Midbrain (tissue), 1 donor: ENCODE data around the gene GRAMD4.
"Not testable (repeated sequence)": the region's sequence is repeated elsewhere in the genome, so short reads cannot be mapped to it uniquely, and the experiment has no call there.

Source experiments
- DNase-seq: peaks from one replicate; lab custom pipeline; 2025; lab: John Stamatoyannopoulos, UW

Gene GRAMD4

GRCh38 chr22:46637711-46638600, 17.8 kb downstream of the GRAMD4 start:
- DNase-seq: no peak

DNA sequence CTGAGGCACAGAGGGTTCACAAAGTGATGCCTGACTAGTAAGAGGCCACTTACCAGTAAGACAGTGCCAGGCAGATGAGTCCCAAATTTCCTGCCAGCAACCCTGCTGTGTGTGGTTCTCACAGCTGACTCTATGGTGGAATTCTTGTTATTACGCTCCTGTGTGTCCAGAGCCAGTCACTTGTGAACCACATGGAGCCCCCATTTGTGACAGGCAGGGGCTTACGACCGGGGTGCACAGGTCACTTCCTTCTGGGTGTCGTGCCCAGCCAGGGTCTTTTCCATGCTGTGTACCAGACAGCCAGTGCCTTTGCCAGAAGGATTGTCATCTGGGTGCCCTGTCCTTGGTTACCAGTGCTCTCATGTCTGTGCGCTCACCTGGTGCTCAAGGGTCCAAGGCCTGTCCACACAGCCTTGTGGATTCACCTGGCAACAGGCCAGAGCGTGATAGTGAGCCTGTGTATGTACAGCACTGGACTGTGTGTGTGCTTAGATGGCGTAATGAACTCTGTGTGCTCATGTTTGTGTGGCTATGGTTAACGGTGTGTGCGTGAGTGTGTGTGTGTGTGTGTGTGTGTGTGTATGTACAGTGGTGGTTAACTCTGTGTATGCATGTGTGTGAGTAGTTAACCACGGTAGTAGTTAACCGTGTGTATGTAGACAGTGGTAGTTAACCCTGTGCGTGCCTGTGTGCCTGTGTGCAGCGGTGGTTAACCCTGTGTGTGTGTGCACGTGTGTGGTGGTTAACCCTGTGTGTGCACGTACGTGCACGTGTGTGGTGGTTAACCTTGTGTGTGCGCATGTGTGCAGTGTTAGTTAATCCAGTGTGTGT, 18.6 kb downstream of the GRAMD4 start:
- no peak for DNase-seq

- DNase-seq: no peak
These were observed 19.7 kb downstream of the GRAMD4 start for GRCh38 chr22:46639843-46640242.

- no peak for DNase-seq
These were observed 20.3 kb downstream of the GRAMD4 start for GRCh38 chr22:46640293-46641055.

DNA sequence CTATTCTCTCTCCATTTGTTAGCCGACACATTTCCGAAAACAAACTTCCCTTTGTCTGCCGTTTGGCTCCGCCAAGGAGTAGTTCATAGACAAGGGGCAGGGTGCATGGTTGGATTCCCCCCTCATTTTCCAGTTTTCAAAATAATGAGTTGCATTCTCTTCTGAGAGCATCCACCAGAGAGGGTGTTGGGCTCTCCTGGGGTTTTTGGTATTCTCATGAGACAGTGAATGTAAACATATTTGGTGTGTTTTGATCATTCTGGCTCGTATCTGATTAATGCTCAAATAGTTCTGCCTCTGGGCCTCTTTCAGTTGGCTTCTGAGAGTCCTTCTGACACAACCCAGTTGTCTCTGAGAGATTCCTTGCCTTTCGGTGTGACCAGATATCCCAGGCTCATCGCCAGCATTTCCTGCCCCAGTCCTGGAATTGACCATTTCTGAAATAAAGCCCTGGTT, 21.7 kb downstream of the GRAMD4 start:
- DNase-seq: no peak

DNA sequence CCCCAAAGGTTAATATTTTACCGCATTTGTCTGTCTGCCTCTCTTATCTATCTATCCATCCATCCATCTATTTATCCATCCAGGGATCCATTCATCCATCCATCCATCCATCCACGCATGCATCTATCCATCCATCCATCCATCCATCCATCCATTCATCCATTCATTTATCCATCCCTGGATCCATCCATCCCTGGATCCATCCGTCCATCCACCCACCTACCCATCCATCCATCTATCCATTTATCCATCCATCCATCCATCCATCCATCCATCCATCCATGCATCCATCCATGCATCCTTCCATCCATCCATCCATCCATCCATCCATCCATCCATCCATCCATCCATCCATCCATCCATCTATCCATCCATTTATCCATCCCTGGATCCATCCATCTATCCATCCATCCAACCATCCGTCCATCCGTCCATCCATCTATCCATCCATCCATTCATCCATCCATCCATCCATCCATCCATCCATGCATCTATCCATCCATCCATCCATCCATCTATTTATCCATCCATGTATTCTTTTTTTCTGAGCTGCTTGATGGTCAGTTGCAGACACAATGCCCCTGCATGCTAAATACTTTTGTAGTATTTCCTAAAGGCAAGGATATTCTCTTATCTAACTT, 22.8 kb downstream of the GRAMD4 start:
- DNase-seq: not testable (repeated sequence)

- DNase-seq: no peak
These were observed 26.5 kb downstream of the GRAMD4 start for GRCh38 chr22:46646531-46647215.

- DNase-seq: not testable (repeated sequence)
These were observed 28.1 kb downstream of the GRAMD4 start for GRCh38 chr22:46648225-46648820.

- no peak for DNase-seq
These were observed 29.2 kb downstream of the GRAMD4 start for GRCh38 chr22:46649141-46650077.

DNA sequence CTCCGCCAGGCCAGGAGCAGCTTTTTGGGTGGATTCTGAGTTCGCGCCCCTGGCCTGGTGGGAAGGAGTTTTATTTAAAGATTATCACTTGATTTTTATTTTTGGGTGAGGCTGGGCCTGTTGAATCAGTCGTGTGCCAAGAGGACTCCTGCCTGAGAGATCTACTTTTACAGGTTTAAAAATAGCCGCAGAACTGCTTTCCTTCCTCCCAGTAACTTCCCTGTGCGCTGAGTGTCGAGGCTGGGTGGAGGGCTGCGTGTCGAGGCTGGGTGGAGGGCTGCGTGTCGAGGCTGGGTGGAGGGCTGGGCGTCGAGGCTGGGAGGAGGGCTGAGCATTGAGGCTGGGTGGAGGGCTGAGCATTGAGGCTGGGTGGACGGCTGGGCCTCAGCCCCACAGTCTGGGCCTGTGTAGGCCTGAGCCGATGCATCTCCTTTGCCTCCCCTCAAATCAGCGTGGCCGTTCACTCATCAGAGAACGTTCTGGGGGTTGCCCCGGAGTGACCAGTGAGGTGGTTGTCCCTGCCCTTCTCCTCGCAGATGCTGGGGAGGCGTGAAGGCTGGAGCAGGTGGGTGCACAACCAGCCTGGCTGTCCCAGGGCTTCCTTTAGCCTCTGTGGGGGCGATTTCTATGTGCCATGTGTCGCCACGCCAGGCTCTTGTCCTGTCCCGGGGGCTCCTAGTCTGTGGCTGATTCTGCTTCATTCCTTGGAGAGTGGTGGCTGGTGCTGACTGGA, 30.1 kb downstream of the GRAMD4 start:
- no peak for DNase-seq

- no peak for DNase-seq
These were observed 31.1 kb downstream of the GRAMD4 start for GRCh38 chr22:46651316-46651715.

DNA sequence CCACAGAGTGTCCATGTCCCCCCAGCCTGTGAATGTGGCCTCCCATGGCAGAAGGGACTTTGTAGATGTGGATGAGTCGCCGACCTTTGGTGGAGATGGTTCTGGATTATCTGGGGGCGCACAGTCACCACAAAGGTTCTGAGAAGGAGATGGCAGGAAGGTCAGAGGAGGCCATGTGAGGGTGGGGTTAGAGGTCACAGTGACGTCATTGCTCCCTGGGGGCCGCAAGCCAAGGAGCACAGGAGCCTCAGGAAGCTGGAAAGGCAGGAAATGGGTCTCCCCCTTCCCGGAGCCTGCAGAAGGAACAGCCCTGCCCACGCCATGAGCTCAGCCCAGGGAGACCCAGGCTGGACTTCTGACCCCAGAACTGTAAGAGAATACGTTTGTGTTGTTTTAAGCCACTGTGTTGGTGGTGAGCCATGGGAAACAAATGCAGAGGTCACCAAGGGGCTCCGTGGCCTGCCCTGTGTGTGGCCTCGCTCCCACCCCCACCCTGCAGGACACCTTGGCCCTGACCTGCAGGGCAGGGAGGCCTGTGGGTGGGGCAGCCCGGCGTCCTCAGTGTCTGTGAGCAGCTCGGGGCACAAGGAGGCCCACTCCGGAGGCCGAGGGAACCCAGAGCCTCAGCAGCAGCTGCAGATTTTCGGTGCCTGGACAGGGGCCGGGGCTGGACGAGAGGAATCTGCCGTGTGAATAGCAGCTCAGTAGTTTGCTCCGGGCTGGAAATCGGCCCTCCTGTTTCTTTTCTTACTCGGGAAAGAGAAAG, 32.1 kb downstream of the GRAMD4 start:
- DNase-seq: no peak

- no peak for DNase-seq
These were observed 32.7 kb downstream of the GRAMD4 start for GRCh38 chr22:46652847-46653331.

DNA sequence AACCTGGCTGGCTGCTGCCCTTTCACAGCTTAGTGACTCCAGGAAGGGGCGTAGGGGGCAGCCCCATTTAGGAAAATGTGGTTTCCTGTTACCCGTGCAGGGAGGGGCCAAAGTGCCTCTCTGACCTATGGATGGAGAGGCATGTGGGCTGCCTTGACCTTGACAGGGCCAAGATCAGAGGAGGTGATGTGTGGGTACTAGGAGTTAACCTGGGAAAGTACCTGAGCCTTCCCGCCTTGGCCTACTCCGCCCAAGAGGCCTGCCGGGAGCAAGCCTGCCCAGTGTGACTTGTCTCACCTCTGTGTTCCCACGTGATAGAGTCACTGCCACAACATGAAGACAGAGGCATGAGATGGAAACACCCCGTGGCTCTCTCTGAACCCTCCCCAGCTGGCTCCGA, 33.4 kb downstream of the GRAMD4 start:
- DNase-seq: no peak

DNA sequence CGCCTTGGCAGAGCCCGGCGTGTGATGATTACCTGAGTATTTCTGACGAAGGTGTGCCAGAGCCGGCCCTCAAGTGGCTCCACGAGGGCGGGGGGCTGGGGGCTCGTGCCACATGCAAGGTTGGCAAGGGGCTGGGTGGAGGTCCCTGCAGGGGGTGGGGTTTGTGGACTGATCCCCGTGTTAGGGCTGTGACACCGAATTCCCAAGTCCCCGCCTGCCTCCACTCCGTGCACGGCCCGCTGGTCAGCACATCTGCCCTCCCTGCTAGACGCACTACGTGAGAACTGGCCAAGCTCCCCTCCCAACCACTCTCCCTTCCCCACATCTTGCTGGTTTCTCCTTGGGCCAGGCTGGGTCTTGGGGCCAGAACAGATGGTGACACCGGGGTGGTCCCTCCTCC, 34.2 kb downstream of the GRAMD4 start:
- no peak for DNase-seq

DNA sequence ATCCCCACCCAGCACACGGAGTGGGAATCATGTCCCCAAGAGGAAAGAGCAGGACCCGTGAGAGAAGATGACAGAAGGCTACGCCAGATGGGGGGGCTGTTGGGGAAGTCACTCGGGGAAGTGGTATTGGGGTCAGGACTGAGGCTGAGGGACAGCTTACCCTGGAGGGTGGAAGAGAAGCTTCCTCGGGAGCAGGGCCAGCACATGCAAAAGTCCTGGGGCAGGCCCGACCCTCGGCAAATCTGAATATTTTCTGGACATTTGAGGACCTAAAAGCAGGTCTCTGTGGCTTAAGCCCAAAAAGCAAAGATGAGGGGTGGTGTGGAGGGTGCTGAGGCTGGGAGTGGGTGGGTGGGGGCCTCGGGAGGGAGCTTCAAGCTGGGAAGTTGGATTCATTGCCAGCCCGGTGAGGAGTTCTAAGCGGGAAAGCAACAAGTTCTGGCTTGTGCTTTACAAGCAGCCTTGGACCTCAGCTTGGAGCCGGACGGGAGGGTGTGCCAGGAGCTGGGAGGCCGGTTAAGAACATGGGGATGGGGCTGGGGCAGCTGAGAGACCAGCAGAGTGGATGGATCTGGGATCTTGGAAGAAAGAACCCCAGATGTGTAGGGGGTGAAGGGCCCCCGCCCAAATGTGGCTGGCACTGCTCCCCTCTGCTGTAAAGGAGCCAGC, 34.9 kb downstream of the GRAMD4 start:
- DNase-seq: no peak

DNA sequence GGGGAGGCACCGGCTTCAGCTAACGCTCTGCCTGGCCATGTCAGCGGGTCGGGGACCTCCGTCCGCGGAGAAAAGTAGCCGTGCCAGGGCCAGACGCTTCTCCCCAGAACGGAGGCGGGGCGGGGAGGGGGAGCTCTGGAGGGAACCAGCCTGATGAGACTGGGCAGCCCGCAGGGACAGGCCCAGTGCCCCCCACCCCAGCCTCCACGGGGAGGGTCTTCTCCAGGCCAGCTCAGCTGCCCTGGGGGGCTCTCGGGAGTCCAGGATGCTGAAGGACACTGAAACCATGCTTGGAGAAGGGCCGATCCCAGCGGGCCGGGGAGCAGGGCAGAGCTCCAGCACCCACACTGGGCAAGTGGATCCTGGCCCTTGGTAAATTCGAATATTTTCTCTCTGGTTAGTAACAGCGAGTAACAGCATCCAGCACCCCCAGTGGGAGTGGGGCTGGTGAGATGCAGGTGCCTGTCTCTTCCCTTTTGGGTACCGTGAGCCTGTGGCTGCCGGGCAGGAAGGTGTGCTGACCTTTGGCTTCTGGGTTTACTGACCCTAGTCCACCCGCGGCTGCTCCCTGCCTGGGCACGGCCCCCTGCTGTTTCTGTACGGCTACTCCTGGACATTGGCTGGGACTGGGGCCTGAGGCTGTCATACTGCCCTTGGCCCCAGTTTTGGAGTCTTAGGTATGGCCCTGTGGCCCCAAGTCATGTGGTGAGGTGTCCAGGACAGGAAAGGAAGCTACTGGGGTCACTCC, 35.8 kb downstream of the GRAMD4 start:
- DNase-seq: no peak
